GM20431 (cell line): ENCODE measurements around the gene ACVR1B.

ENCODE experiments used
- in situ Hi-C: fragments of 300-500 bp; cut with MseI, MboI; formaldehyde crosslinking; loops from one replicate; pipeline ENCODE4 v1.15.0; 2020; ENCODE audit warnings: low sequenced_read_pairs; ENCODE audit not compliant: unreplicated experiment

The ACVR1B gene

DNA sequence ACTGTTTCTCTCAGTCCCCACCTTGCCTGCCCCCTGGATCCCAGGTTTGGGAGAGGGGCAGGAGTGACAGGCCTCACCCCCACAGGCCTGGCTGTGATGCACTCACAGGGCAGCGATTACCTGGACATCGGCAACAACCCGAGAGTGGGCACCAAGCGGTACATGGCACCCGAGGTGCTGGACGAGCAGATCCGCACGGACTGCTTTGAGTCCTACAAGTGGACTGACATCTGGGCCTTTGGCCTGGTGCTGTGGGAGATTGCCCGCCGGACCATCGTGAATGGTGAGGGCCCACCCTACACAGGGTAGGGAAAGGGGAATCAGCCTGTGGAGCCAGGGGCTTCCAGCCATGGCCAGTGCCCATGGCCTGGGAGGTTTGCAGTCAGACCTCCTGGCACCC is 35.5 kb upstream of the ACVR1B start:
- in situ Hi-C loops, result no loop called here

DNA sequence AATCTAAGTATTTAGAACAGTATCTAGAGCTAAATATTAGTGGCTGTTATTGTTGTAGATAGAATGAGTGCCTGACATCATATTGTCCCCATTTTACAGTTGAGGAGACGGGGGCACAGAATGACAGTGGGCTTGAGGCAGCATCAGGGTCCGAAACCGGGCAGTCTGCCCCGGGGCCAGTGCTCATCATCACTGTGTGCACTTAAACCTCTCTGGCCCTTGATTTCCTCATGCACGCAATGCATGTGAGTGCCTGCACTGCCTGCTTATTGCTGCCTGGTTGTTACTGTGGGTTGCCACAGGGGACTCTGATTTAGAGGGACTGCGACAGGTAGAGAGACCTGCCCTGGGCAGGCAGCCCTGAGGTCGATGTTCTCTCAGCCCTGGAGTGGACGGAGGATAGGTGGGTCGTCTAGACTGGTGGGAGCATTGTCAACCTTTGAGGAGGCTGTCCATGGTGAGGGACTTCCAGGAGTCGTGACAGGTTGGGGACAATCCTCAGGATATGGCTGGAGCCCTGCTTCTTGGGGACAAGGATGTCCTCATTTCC is 34.4 kb upstream of the ACVR1B start:
- in situ Hi-C loops, result no loop called here

DNA sequence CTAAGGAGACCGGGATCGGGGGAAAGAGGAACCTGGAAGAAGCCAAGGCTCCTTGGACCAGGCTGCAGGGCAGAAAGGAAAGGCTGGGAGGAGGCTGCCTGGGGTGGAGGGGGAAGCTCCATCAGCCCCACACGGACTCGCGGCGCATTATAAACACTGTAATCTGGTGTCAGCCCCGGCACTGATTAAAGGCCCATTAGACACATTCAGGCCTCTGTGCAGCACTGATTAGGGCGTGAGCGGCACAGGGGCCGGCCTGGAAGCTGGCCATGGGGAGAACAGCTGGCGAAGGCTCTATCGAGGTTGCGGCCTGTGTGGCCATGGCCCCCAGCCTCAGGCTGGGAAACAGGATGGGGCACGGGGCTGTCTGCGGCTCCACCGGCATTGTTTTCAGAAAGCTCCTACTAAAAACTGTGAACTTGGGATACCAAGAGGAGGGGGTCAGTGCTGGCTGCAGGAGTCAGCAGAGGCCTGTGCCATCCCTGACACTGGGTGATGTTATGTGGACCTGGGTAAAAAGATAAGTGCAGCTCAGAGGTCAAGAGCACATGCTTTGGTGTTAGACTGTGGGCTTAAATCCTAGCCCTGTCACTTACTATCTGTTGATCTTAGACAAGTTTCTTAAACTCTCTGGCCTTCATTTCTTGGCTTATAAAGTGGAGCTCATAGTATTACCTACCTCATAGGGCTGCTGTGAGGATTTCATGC is 33.6 kb upstream of the ACVR1B start:
- in situ Hi-C loops, result no loop called here

DNA sequence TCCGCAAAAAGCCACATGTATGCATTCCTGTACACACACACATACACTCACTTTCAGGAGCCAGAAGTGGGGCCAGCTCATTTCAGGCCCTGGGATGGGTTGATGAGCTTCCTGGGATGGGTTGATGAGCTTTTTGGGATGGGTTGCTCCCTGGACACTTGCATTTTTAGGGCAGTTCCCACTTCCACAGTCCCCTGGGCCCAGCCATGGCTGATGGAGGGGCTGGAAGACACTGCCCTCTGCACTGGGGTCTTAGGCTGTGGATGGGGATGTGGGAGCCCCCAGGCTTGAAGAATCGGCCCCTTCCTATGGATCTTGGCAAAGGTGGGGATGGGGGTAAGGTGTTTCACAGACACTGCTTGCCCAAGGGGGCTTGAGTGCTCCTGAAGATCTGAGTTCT is 31.5 kb upstream of the ACVR1B start:
- in situ Hi-C loops, result no loop called here

DNA sequence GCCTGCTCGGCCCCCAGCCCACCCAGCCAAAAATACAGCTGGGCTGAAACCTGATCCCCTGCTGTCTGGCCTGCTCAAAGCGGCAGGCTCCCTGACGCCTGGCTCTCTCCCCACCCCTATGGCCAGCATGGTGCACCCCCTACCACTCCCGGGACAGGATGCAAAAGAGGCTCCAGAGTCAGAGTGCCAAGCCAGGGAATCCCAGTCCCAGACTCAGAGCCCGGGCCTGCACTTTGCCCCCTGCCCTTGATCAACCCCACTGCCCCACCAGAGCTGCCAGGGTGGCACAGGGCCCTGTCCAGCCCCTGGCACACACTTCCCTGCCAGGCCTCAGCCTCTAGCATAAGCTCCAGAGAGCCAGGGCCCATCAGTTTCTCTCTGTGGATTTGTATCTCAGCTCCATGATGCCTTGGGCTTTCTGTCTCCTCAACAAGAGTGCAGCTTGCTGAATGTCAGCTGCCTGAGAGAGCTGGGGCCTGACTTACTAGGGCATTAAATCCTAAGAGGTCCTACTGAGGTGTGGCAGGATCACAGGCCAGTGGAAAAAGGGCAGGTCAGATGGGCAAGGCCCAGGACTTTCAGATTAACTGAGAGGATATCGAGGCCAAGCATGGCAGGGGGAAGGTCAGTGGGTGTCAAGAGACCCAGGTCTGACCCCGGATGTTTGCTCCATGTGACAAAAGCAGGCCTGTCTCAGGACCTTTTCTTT is 30.3 kb upstream of the ACVR1B start:
- in situ Hi-C loops, result no loop called here

DNA sequence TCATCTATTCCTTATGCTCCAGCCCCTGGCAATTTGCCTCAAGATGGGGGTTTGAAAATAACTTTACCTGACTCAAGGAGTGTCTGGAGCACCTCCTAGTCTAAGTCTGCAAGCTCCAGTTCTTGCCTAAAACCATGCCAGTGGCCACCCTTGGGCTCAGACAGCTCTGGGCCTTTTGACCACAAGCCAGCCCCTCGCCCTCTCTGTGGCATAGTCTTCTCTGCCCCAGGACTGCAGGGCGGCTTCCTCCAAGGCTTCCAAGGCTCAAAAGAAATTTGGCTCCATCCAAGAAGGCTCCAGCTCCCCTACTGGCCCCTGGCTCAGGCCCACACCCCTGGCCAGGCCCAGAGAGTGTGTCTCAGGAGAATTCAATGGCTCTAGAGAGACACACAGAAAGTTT is 29.4 kb upstream of the ACVR1B start:
- in situ Hi-C loops, result no loop called here

DNA sequence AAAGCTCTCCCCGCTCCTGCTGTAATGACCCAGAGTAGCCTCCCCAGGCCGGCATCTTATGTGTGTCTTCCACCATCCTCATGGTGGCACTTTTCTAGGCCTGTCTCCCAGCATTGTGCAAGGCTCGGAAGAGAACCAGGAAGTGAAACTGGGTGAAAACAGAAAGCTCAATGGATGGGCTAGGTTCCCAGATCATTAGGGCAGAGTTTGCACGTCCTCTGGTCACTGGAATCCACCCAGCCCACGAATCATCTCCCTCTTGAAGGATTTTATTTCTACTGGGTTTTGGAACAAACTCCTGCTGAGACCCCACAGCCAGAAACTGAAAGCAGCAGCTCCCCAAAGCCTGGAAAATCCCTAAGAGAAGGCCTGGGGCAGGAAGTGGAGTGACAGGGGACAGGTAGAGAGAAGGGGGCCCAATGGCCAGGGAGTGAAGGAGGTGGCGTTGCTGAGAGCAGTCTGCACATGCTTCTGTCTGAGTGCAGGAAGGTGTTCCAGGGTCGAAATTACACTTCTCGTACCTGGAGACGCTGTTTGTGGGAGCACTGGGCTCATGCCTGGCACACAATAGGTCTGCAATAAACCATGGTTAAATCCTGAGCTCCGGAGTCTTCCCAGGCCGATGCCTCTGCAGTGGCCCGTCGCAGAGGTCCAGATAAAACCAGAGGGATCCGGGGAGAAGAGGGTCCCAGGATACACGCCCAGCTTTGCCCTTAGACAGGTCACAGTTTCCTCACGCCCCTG is 28.6 kb upstream of the ACVR1B start:
- in situ Hi-C loops, result no loop called here

DNA sequence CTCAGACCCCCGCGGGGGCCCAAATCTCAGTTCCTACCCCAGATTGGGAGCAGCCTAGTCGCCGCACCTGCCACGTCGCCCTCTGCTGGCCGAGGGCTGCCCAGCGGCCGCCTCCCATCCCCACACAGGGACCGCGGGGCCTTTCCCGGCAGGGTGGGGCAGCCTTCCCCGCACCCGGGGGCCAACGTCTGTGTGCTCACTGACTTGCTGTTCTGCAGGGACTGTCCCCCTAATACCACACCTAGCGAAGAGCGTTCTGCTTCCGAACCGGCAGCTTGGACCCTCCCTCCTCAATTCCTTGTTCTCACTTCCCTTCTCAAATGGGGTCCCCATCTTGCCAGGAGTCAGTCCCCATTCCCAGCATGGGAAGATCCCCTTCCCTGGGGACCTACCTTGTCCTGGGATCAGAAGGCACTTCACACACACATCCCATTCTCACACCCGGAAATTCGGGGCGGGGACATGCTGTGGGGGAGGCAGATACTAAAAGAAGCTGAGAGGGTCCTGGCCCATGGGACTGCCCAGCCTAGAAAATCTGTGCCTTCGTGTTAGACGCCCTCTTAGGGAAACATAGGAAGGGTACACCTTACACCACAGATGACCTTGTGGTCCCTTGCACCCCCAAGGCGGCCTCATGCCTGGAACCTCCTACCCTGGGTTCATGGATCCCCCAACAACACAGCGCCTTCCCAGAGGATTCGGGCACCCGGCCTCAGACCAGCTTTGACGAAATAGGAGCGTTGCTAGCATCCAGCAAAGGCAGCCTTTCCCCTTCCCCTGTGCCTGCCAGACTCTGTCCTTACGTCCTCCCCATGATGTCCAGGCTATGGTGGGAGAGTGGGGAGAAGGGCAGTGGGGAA is 27.8 kb upstream of the ACVR1B start:
- in situ Hi-C loops, result no loop called here

DNA sequence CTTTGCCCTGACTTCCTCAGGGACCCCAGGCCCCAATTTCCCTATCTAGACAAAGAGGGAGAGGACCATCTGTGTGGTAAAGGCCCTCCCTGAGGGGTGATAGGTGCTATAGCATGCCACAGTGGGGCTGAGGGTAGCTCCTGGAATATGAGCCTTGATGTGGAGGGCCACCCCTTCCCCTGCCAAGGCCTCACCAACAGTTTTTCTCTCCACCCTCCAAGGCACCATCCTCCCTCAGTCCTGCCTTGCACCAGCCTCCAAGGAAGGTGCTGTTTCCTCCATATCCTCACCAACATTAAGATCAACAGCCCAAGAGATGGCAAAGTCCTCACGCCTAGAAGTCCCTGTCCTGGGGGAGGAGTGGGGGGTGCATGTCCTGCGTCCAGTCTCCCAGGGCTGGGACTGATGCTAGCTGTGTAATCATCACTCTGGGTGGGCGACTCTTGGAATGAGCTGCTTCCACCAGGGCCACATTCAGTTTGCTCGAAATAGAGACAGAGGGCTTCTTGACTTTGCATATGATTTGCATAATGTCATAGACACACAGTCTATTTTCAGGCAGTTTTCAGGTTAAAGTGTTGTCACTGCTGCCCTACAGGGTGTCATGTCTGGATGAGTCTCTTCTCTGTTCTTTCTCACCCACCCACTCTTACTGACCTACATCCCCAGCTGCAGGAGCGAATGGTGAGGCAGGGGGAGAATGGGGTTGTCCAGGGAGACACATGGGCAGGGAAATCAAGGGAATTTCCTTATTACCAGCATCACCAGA is 26.8 kb upstream of the ACVR1B start:
- in situ Hi-C loops, result no loop called here

DNA sequence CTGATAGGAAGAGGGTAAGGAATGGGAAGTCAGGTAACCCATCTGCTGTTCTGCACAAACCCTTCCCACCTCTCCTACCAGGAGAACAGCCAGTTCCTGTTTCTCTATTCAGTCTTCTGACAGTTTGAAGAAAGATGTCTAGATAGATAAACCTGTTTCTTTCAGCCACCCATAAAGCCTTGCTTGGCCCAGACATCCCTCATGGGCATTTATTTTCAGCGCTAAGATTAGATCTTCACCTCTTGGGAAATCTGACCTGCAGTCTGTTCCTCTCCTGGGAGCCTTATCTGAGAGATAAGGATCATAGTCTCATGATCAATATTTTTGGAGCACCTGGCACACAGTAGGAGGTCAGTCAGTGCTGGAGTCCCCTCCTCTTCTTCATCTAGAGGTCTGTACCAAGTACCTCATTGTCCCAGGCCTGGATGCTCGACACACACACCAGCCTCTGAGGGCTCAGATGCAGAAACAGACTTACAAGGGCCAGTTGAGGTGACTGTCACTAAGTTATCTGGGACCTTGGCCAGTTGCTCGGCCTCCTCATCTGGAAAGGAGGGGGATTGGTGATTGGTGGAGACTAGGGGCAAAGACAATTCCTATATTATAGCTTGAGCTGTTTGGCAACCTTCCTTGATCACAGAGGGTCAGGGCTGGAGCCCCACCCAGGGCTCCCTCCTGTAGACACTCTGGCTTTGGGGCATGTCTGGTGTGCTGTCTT is 26.0 kb upstream of the ACVR1B start:
- in situ Hi-C loops, result no loop called here

DNA sequence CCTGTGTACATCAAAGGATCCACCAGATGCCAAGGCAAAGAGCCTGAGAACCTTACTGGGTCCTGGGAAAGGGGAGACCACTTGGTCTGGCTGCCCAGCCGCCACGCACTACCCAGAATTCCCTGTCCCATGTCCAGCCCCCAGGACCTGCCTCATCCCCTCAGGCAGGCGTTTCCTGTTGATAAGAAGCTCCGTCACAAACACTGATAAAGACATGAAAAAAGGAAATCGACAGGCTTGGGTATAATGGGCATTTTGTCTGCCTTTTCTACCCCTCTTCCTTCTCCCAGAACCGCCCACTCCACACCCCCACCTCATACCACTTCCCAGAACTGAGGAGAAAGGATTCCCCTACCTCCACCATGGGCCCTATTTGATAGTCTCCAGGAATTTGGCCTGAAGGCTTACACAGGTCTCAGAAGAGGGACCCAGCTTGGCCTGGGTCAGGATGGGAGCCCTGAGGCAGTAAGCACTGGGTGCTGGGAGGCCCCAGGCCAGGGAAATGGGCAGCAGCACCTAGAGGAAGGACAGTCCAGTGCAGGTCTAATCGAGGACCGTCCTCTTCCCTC is 25.4 kb upstream of the ACVR1B start:
- in situ Hi-C loops, result no loop called here

DNA sequence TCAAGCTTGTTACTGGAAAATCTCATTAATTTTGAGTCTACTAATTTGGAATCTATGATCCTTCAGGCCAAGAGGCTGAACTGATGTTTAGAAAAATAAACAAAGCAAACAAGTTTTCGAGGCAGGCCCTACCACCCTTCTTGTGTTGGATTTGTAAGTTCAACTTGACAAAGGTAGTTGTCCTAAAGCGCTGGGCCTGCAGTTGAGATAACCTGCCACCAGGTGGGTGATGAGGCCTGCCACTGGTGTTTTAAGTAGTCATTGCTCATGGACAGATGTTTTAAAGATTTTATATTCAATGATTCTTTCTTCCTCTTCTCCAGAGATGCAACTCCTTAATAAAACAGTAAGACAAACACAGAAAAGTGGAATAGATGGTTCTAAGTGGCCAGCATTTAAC is 24.8 kb upstream of the ACVR1B start:
- in situ Hi-C loops, result no loop called here

DNA sequence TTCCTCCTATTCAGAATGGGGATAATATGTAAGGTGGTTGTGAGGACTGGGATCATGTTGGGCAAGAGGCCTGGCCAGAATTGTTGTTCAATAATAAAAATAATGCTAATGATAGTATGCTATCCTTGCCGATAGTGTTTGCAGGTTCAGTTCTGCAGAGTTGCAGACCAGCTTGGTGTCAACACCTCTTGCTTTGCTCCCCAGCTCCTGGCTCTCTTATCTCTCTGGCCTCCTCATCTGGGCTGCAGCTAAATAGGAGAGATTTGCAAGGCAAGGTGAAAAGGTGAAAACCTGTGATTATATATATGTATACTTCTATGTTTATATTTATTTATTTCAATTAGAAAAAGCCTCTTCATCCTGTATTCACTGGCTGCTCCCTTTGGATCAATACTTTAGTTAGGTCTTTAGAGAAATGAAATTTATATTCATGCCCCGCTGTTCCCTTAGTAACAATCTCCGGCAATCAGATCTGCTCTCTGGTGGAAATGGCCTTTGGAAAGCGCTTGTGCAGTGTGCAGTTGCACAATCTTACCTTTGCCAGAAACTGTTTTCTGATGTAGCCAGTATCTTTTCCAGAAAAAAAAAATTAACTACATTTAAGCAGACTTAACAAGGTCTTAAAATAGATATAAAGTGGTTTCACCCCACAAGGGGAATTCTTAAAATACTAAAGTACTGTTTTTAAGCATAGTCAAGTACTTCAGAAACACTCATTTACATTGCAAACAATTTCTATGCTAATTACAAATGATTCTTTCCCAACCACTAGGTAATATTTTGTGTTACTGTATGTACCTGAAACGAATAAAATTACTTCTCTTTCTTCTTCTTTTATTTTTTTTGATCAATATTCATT is 19.1 kb upstream of the ACVR1B start:
- in situ Hi-C loops, result no loop called here

DNA sequence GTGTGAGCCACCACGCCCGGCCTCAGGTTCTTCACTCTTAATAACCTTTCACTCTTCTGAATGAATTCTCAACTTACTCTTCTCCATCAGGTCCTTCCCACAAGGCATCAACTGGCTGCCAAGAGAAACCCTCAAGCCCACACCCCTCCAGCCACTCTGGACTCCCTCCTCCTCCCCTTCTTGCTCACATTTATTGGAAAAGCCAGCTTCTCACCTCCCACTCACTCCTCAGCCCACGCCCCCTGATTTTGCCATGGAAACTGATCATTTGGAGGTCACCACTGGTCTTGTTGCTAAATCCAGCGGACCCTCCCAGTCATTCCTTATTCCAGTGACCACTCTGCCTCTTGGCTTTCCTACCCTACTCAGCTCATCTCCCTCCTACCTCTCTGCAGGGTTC is 17.4 kb upstream of the ACVR1B start:
- in situ Hi-C loops, result no loop called here

DNA sequence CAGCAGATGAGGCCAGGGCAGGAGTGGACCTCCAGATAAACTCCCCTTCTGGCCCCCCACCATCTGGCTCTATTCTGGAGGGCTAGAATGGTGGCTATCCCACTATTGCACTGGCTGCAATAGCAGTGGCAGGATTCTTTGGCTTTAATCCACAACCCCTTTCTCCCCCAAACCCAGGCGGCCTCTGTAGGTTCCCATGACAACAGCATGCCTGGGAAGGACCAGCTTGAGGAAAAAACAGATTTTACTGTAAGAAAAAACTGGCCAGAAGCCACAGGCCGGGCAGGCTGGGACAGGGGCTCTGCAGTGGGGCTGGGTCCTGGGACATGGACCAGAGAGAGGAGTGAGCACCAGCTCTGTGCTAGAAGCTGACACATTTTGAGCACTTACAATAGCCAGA is 13.6 kb upstream of the ACVR1B start:
- in situ Hi-C loops, result no loop called here

DNA sequence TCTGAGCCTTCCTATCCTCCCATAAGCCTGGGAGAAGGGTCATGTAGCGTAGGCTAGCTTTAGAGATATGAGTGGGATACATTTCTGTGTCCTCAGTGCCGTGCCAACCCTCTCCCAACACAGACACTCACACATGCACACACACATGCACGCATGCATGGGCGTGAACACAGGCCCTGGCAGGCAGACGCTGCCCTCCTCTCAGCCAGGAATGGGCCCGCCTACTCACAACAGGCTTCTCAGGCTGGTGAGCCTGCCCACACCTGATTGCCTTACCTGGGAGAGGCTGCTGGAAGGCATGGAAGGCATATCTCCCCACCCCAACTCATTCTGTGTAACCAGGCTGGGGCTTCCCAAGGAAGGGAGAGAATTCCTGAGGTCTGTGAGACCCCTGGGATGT is 12.8 kb upstream of the ACVR1B start:
- in situ Hi-C loops, result no loop called here

DNA sequence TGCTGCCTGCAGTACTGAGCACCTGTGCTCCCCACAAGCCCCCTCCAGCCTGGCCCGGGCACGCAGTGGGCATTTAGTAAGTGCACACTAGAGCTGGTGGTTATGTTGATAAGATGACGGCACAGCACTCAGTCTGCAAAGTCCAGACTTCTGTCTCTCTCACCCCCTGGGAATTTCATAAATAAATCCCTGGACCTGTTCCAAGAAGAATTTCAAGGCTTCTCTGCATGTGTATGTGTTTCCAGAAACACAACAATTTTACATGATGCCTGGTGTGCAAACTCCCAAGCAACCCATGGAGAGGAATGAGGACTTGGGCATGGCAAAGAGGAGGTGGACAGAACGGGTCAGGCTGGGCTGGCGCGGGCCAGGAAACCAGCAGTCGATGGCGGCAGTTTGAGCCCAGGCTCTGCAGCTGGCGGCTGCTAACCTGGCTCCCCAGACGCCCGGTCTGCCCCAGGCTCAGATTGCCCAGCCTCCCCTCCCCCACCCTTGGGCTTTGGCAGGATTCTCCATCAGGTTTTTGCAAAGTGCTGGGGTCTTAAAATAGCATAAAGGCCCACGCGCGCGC is 10.4 kb upstream of the ACVR1B start:
- in situ Hi-C loops, result no loop called here
